HepG2 (cell line): ENCODE data around the gene UTRN. TPM values are rescaled to one million over a fixed set of nuclear protein-coding genes. Genes with fewer than 3 reads are reported as not detected.

Experiments used
- ATAC-seq: fragments of 200-7000 bp; cut with Tn5 transposase; 3 replicates; pipeline ENCODE4 v1.9.1; 2020; ENCODE audit warnings: mild to moderate bottlenecking, moderate library complexity
- BruUV-seq: library from RNA; stranded (reverse); fragments of 400-500 nt; replicated peaks from 2 replicates; lab custom pipeline; 2021; lab: Mats Ljungman, UMichigan
- CTCF ChIA-PET: fragments of 300-600 bp; formaldehyde crosslinking; extraction: SDS; loops from one replicate; lab custom pipeline; 2021; ENCODE audit warnings: low total read pairs, inconsistent platforms, low intra/inter-chr PET ratio; lab: Yijun Ruan, JAX
- POLR2A ChIA-PET: fragments of 350-600 bp; sonication (Branson Sonifier 250); formaldehyde crosslinking; loops from one replicate; lab custom pipeline; 2020; ENCODE audit warnings: antibody characterized with exemption, inconsistent platforms; lab: Yijun Ruan, JAX
- DNase-seq: peaks from one replicate; pipeline ENCODE4 v3.0.0-alpha.2; 2015; ENCODE audit warnings: low spot score
- FAIRE-seq: peaks from 3 replicates; lab custom pipeline; 2011; peaks lifted over from hg19 to GRCh38; lab: Jason Lieb, UNC
- H2AFZ ChIP-seq: one replicate; pipeline ENCODE4 v1.6.1; 2011; ENCODE audit warnings: low read length, inconsistent platforms
- H3K27ac ChIP-seq: fragments of 300-600 bp; 3 replicates; pipeline ENCODE4 v1.8.0; 2011; ENCODE audit warnings: mixed run types, mild to moderate bottlenecking, mixed read lengths, low read length, inconsistent platforms; ENCODE audit not compliant: insufficient read depth; ENCODE audit errors: extremely low read length
- H3K27me3 ChIP-seq, 2 experiments: fragments of 200-600 bp in 1 of 2; 2 replicates in 1 of 2; 3 replicates in 1 of 2; pipeline versions ENCODE4 v1.6.0 to v1.8.0; 2011; ENCODE audit warnings: low read length in 2 of 2, mild to moderate bottlenecking in 2 of 2, moderate library complexity in 2 of 2, inconsistent platforms in 1 of 2; ENCODE audit not compliant: insufficient read depth in 2 of 2, control insufficient read depth in 1 of 2
- H3K36me3 ChIP-seq, 2 experiments: fragments of 200-600 bp in 1 of 2; replicated peaks in 1 of 2; 2 replicates in 1 of 2; 3 replicates in 1 of 2; pipeline versions ENCODE4 v1.5.1 to v1.8.0; 2011; ENCODE audit warnings: low read length in 2 of 2, inconsistent platforms in 1 of 2; ENCODE audit not compliant: insufficient read depth in 2 of 2, control insufficient read depth in 1 of 2
- H3K4me1 ChIP-seq: 2 replicates; pipeline ENCODE4 v1.5.1; 2012; ENCODE audit warnings: low read length, inconsistent platforms; ENCODE audit not compliant: insufficient read depth
- H3K4me2 ChIP-seq: 2 replicates; pipeline ENCODE4 v1.6.0; 2011; ENCODE audit warnings: low read depth, low read length, inconsistent platforms
- H3K4me3 ChIP-seq, 3 experiments: fragments of 200-600 bp in 1 of 3; sonication (generic), shearing (Covaris generic) in 1 of 3; replicated peaks in 1 of 3; 2 replicates each; pipeline ENCODE4 v1.5.1; 2011 to 2016; ENCODE audit warnings: low read length in 3 of 3, inconsistent platforms in 2 of 3, low read depth in 2 of 3, mild to moderate bottlenecking in 2 of 3, control low read depth in 1 of 3, mixed read lengths in 1 of 3; ENCODE audit not compliant: insufficient read depth in 1 of 3
- H3K79me2 ChIP-seq: one replicate; pipeline ENCODE4 v1.6.1; 2011; ENCODE audit warnings: low read length, inconsistent platforms; ENCODE audit not compliant: insufficient read depth
- H3K9ac ChIP-seq: 2 replicates; pipeline ENCODE4 v1.6.0; 2011; ENCODE audit warnings: mild to moderate bottlenecking, low read depth, low read length, inconsistent platforms; ENCODE audit not compliant: insufficient read depth
- H3K9me3 ChIP-seq: 2 replicates; pipeline ENCODE4 v1.5.1; 2012; ENCODE audit warnings: mild to moderate bottlenecking, low read length
- H4K20me1 ChIP-seq: 2 replicates; pipeline ENCODE4 v1.6.0; 2011; ENCODE audit warnings: inconsistent platforms, mild to moderate bottlenecking, low read length, moderate library complexity; ENCODE audit not compliant: insufficient read depth
- AFF4 ChIP-seq: sonication (generic); formaldehyde crosslinking; IDR thresholded peaks from 2 replicates; pipeline ENCODE4 v1.4.0; 2020; ENCODE audit warnings: missing genetic modification reagents
- GATA4 ChIP-seq: sonication (generic); IDR thresholded peaks from 2 replicates; pipeline ENCODE4 v1.6.1; 2016; ENCODE audit warnings: antibody characterized with exemption, low read depth, borderline replicate concordance
- GTF3A ChIP-seq: sonication (generic); formaldehyde crosslinking; conservative IDR thresholded peaks from 2 replicates; pipeline ENCODE4 v1.4.0; 2020; ENCODE audit warnings: mild to moderate bottlenecking, missing genetic modification reagents
- HDAC1 ChIP-seq: sonication (generic); formaldehyde crosslinking; IDR thresholded peaks from 2 replicates; pipeline ENCODE4 v1.5.1; 2020; ENCODE audit warnings: mild to moderate bottlenecking, missing genetic modification reagents
- NCOA1 ChIP-seq: sonication (generic); formaldehyde crosslinking; IDR thresholded peaks from 2 replicates; pipeline ENCODE4 v1.9.0; 2021; ENCODE audit warnings: missing genetic modification reagents
- PHF5A ChIP-seq: IDR thresholded peaks from one replicate; pipeline ENCODE4 v1.6.1; 2018; ENCODE audit warnings: low read depth, missing genetic modification reagents; ENCODE audit not compliant: unreplicated experiment
- POLR2AphosphoS5 ChIP-seq: IDR thresholded peaks from 2 replicates; pipeline ENCODE4 v1.6.1; 2012; ENCODE audit warnings: low read depth, low read length
- STAT5B ChIP-seq: sonication (generic); formaldehyde crosslinking; IDR thresholded peaks from 2 replicates; pipeline ENCODE4 v1.4.0; 2020; ENCODE audit warnings: missing genetic modification reagents
- TP53 ChIP-seq: sonication (generic); formaldehyde crosslinking; conservative IDR thresholded peaks from 2 replicates; pipeline ENCODE4 v1.4.0; 2020; ENCODE audit warnings: missing genetic modification reagents
- ZNF160 ChIP-seq: sonication (generic); formaldehyde crosslinking; IDR thresholded peaks from 2 replicates; pipeline ENCODE4 v1.8.0; 2022; ENCODE audit warnings: mild to moderate bottlenecking, inconsistent platforms, missing genetic modification reagents
- ZNF263 ChIP-seq: sonication (generic); formaldehyde crosslinking; IDR thresholded peaks from 2 replicates; pipeline ENCODE4 v1.4.0; 2020; ENCODE audit warnings: missing genetic modification reagents
- ZNF878 ChIP-seq: sonication (generic); formaldehyde crosslinking; IDR thresholded peaks from 2 replicates; pipeline ENCODE4 v1.8.1; 2023; ENCODE audit warnings: mild to moderate bottlenecking, missing genetic modification reagents, moderate library complexity
- ZNF879 ChIP-seq: sonication (generic); formaldehyde crosslinking; IDR thresholded peaks from 2 replicates; pipeline ENCODE4 v1.8.1; 2023; ENCODE audit warnings: missing genetic modification reagents
- WGBS: methylation state at CpG from one replicate; pipeline ENCODE4 v1.1.6; 2017; ENCODE audit warnings: low lambda C conversion rate; 5-methylcytosine and 5-hydroxymethylcytosine counted together
- in situ Hi-C: cut with HindIII; loops from 2 replicates; pipeline ENCODE4 v1.10.0; 2017; ENCODE audit warnings: low pct_unique_long_range_greater_than_20kb; ENCODE audit not compliant: extremely low pct_ligation_motif_present
- intact Hi-C: fragments of 100-400 bp; cut with micrococcal nuclease; formaldehyde crosslinking; loops from one replicate; pipeline ENCODE4 v1.10.0; 2022; ENCODE audit not compliant: unreplicated experiment
- polyA plus RNA-seq, 8 experiments: library from polyadenylated mRNA; depleted of rRNA in 3 of 8; stranded (reverse) in 7 of 8; unstranded in 1 of 8; fragments of >200 nt; fragmentation: Illumina TruSeq in 4 of 8; extraction: Trizol in 4 of 8; gene quantifications; 2 replicates each; pipeline versions ENCODE4 v1.2.1 to v1.2.3, GENCODE V29; 2011 to 2016; ENCODE audit warnings: low read depth in 4 of 8, missing spikeins in 1 of 8, mixed read lengths in 1 of 8; ENCODE audit not compliant: insufficient read depth in 1 of 8
- total RNA-seq, 5 experiments: library from RNA; depleted of rRNA; stranded (reverse); fragments of >200 nt; fragmentation: Illumina TruSeq; extraction: Trizol; gene quantifications; 2 replicates each; pipeline ENCODE4 v1.2.3, GENCODE V29; 2016; ENCODE audit warnings: low read depth in 1 of 5
- TF ChIP-seq, protein P1 (sequence below): sonication (generic); formaldehyde crosslinking; IDR thresholded peaks from 2 replicates; pipeline ENCODE4 v1.4.0; 2020; ENCODE audit warnings: low read depth, mild to moderate bottlenecking, missing genetic modification reagents

Gene UTRN
- total and polyA plus RNA-seq, 2 of the 13 experiments (the other 11 are each of a cell fraction or from before 2014, with no cell fraction given): 102 to 116 TPM

- TF ChIP-seq STAT5B (CRISPR knock-in tag): no peak
- no peak for TF ChIP-seq AFF4 (CRISPR knock-in tag)
- TF ChIP-seq ZNF263: no peak
- TF ChIP-seq ZNF878: no peak
- no peak for TF ChIP-seq PHF5A (CRISPR knock-in tag)
- no peak for TF ChIP-seq GTF3A (CRISPR knock-in tag)
- TF ChIP-seq GATA4: no peak
- TF ChIP-seq, protein P1, sequence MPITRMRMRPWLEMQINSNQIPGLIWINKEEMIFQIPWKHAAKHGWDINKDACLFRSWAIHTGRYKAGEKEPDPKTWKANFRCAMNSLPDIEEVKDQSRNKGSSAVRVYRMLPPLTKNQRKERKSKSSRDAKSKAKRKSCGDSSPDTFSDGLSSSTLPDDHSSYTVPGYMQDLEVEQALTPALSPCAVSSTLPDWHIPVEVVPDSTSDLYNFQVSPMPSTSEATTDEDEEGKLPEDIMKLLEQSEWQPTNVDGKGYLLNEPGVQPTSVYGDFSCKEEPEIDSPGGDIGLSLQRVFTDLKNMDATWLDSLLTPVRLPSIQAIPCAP (CRISPR knock-in tag): no peak
- TF ChIP-seq TP53 (CRISPR knock-in tag): no peak
- no peak for TF ChIP-seq HDAC1
- no peak for TF ChIP-seq POLR2AphosphoS5
- no peak for TF ChIP-seq ZNF160 (CRISPR knock-in tag)
- no peak for TF ChIP-seq ZNF879 (CRISPR knock-in tag)
- TF ChIP-seq NCOA1 (CRISPR knock-in tag): no peak
- no peak overlapping the region for H3K4me2 ChIP-seq
- no peak overlapping the region for H2AFZ ChIP-seq
- no peak overlapping the region for H3K4me3 ChIP-seq
- H3K9me3 ChIP-seq: no peaks in the 10 kb centered on the region
- POLR2A ChIA-PET: no interaction called here
- BruUV-seq: no TSS peak
- FAIRE-seq: no peak
- H3K36me3 ChIP-seq: no peaks in the 10 kb centered on the region
- in situ Hi-C loops (no loop called here), intact Hi-C loops (no loop called here)
- H3K27ac ChIP-seq: no peak overlapping the region
- H3K27me3 ChIP-seq: 0 out of 5 replicates have a peak, but pooled peaks cover 0 to 1% of the 10 kb centered on the region in 2 experiments
- no peak for DNase-seq
- no peak overlapping the region for H3K9ac ChIP-seq
- CTCF ChIA-PET: no interaction called here
- no peaks in the 10 kb centered on the region for H4K20me1 ChIP-seq
- no peaks in the 10 kb centered on the region for H3K79me2 ChIP-seq
- no peak for ATAC-seq
- WGBS: 90% methylated on average over 4 of the region's 4 CpGs
- H3K4me1 ChIP-seq: peaks cover 27% of the 10 kb centered on the region
These were observed 16.3 kb upstream of the UTRN start for GRCh38 chr6:144268794-144269349.
